Trophoblast cell (in vitro differentiated cells and primary cell): ENCODE results near the gene CSF2.

Source experiments
- DNase-seq, 2 donors: peaks; one replicate each; pipeline ENCODE4 v3.0.0-alpha.2; 2016
- H2AFZ ChIP-seq: 2 replicates; pipeline ENCODE4 v1.6.1; 2013; ENCODE audit warnings: low read length, moderate library complexity, mild to moderate bottlenecking; ENCODE audit not compliant: insufficient read depth, poor library complexity
- H2AK5ac ChIP-seq: 2 replicates; pipeline ENCODE4 v1.6.1; 2013; ENCODE audit warnings: mild to moderate bottlenecking, low read length
- H2BK120ac ChIP-seq: 2 replicates; pipeline ENCODE4 v1.6.1; 2013; ENCODE audit warnings: low read length, mild to moderate bottlenecking, moderate library complexity; ENCODE audit not compliant: insufficient read depth, poor library complexity
- H2BK12ac ChIP-seq: 2 replicates; pipeline ENCODE4 v1.6.1; 2013; ENCODE audit warnings: mild to moderate bottlenecking, low read length, moderate library complexity
- H2BK5ac ChIP-seq: 2 replicates; pipeline ENCODE4 v1.6.1; 2013; ENCODE audit warnings: low read length, low read depth, moderate library complexity, mild to moderate bottlenecking; ENCODE audit not compliant: poor library complexity
- H3K14ac ChIP-seq: 2 replicates; pipeline ENCODE4 v1.6.1; 2013; ENCODE audit warnings: mild to moderate bottlenecking, low read length
- H3K18ac ChIP-seq: 2 replicates; pipeline ENCODE4 v1.6.1; 2013; ENCODE audit warnings: mild to moderate bottlenecking, low read length
- H3K23ac ChIP-seq: 2 replicates; pipeline ENCODE4 v1.6.1; 2013; ENCODE audit warnings: low read length
- H3K27ac ChIP-seq: 2 replicates; pipeline ENCODE4 v1.5.1; 2013; ENCODE audit warnings: low read depth, mild to moderate bottlenecking, inconsistent platforms, low read length, moderate library complexity
- H3K27me3 ChIP-seq: 2 replicates; pipeline ENCODE4 v1.6.1; 2013; ENCODE audit warnings: inconsistent platforms, mild to moderate bottlenecking, low read length, moderate library complexity; ENCODE audit not compliant: insufficient read depth
- H3K36me3 ChIP-seq, 2 experiments: 1 replicate in 1 of 2; 2 replicates in 1 of 2; pipeline ENCODE4 v1.6.1; 2013; ENCODE audit warnings: low read length in 2 of 2, mild to moderate bottlenecking in 2 of 2, moderate library complexity in 1 of 2; ENCODE audit not compliant: insufficient read depth in 2 of 2, control insufficient read depth in 1 of 2
- H3K4ac ChIP-seq: 2 replicates; pipeline ENCODE4 v1.6.1; 2013; ENCODE audit warnings: low read depth, mild to moderate bottlenecking, low read length, moderate library complexity
- H3K4me1 ChIP-seq, 2 experiments: 1 replicate in 1 of 2; 2 replicates in 1 of 2; pipeline ENCODE4 v1.6.1; 2013; ENCODE audit warnings: low read length in 2 of 2, mild to moderate bottlenecking in 2 of 2, moderate library complexity in 1 of 2; ENCODE audit not compliant: insufficient read depth in 2 of 2, control insufficient read depth in 1 of 2
- H3K4me2 ChIP-seq: 2 replicates; pipeline ENCODE4 v1.6.1; 2013; ENCODE audit warnings: inconsistent platforms, mild to moderate bottlenecking, low read length, moderate library complexity
- H3K4me3 ChIP-seq: 2 replicates; pipeline ENCODE4 v1.5.1; 2013; ENCODE audit warnings: mild to moderate bottlenecking, low read depth, low read length, inconsistent platforms
- H3K79me1 ChIP-seq: one replicate; pipeline ENCODE4 v1.6.1; 2013; ENCODE audit warnings: low read length
- H3K79me2 ChIP-seq: 2 replicates; pipeline ENCODE4 v1.6.1; 2013; ENCODE audit warnings: low read length, mild to moderate bottlenecking; ENCODE audit not compliant: control insufficient read depth, insufficient read depth, poor library complexity
- H3K9ac ChIP-seq: 2 replicates; pipeline ENCODE4 v1.6.1; 2013; ENCODE audit warnings: mild to moderate bottlenecking, low read length
- H3K9me3 ChIP-seq: 2 replicates; pipeline ENCODE4 v1.6.1; 2013; ENCODE audit warnings: low read depth, mild to moderate bottlenecking, control low read depth, inconsistent platforms, low read length; ENCODE audit not compliant: insufficient read depth
- H4K12ac ChIP-seq: 2 replicates; pipeline ENCODE4 v1.6.1; 2013; ENCODE audit warnings: low read depth, mild to moderate bottlenecking, low read length, moderate library complexity
- H4K8ac ChIP-seq: 2 replicates; pipeline ENCODE4 v1.6.1; 2013; ENCODE audit warnings: low read depth, mild to moderate bottlenecking, low read length, moderate library complexity
- H4K91ac ChIP-seq: one replicate; pipeline ENCODE4 v1.6.1; 2013; ENCODE audit warnings: low read depth, mild to moderate bottlenecking, low read length, moderate library complexity
- WGBS: extraction: QIAGEN DNeasy Blood & Tissue Kit; methylation state at CpG from one replicate; pipeline ENCODE4 v1.1.7; 2013; ENCODE audit warnings: missing lambda C conversion rate; ENCODE audit not compliant: insufficient read length, insufficient coverage; ENCODE audit errors: extremely low coverage; 5-methylcytosine and 5-hydroxymethylcytosine counted together

Gene CSF2

DNA sequence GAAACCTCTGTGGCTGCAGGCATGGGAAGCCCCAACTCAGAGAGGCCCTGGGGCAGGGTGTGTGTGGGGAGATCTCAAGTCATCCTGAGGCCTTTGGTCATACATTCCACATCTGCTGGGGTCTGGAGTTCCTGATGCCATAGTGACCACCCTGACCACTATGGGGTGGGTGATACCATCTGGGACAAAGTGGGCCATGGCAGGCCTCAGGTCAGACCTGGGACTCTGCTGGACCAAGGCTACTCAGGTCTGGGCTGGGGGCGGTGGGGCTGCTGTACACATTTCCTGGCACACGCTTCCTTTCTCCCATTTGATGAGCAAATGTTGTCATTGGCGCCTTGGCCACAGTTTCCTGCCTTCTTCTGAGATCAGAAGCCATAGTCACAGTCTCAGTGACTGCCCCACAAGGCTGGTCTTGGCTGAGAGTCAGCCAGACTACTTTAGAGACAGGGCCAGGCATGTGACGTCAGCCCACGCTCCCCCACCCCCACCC, 47.0 kb upstream of the CSF2 start:
- DNase-seq = no peak
- Histone ChIP-seq H3K36me3 (no peaks in the 10 kb centered on the region), H2AFZ (no peak overlapping the region), H2BK120ac (no peak overlapping the region), H2AK5ac (no peak overlapping the region), H3K23ac (no peak overlapping the region), H3K27me3 (no peaks in the 10 kb centered on the region), H3K27ac (no peak overlapping the region), H3K79me2 (no peaks in the 10 kb centered on the region), H3K4me3 (no peak overlapping the region), H4K8ac (no peak overlapping the region), H3K9me3 (no peaks in the 10 kb centered on the region), H2BK12ac (no peak overlapping the region), H3K14ac (no peak overlapping the region), H3K9ac (no peak overlapping the region), H4K91ac (no peak overlapping the region), H2BK5ac (no peak overlapping the region), H3K79me1 (no peaks in the 10 kb centered on the region), H4K12ac (no peak overlapping the region), H3K4ac (no peak overlapping the region), H3K18ac (no peak overlapping the region), H3K4me1 (no peaks in the 10 kb centered on the region), H3K4me2 (no peak overlapping the region)
- WGBS = no CpG with 5 or more reads among the region's 5 CpGs

GRCh38 chr5:132027027-132027426, 46.6 kb upstream of the CSF2 start:
- H3K9ac ChIP-seq = no peak overlapping the region
- no CpG with 5 or more reads among the region's 2 CpGs for WGBS
- H3K27ac ChIP-seq = no peak overlapping the region

DNA sequence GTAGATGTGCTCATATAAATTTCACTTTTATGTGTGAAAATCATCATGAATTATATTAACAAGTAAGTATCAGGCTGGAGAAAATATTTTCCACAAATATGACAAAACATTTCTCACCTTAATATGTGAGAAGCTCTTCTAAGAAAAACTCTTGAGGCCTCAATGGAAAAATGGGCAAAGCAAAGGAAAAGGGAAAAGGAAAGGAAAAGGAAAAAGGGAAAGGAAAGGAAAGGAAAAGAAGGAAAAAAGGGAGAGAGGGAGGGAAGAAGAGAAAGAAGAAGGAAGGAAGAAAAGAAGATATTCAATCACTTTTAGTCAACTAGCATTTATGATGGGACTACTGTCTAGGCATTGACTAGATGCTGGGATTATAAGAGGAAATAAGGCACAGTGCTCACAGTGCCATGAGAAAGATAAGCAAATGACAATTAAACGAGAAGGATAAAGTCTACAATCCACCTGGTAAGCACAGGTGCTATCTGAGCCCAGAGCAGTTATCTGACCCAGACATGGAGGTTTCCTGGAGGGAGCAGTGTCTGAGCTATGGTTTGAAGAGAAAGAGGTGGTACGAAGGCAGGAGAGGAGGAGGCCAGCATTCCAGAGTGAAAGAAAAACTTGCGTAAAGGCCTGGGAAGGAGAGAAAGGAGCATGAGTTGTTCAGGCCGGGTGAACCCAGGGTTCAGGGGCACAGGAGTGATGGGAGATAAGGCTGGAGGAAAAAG, 43.8 kb upstream of the CSF2 start:
- no peaks in the 10 kb centered on the region for H3K4me1 ChIP-seq
- H3K4ac ChIP-seq = no peak overlapping the region
- no peak overlapping the region for H3K4me3 ChIP-seq
- no peak overlapping the region for H2BK12ac ChIP-seq
- no peaks in the 10 kb centered on the region for H3K9me3 ChIP-seq
- no peak overlapping the region for H3K4me2 ChIP-seq
- H3K27me3 ChIP-seq = no peaks in the 10 kb centered on the region
- no peak overlapping the region for H4K12ac ChIP-seq
- no peak overlapping the region for H2AFZ ChIP-seq
- no peak overlapping the region for H2BK5ac ChIP-seq
- WGBS = no CpG with 5 or more reads among the region's 4 CpGs
- H3K18ac ChIP-seq = no peak overlapping the region
- H3K79me1 ChIP-seq = no peaks in the 10 kb centered on the region
- no peak for DNase-seq
- H3K14ac ChIP-seq = no peak overlapping the region
- H2BK120ac ChIP-seq = no peak overlapping the region
- H4K8ac ChIP-seq = no peak overlapping the region
- no peak overlapping the region for H3K23ac ChIP-seq
- H3K27ac ChIP-seq = no peak overlapping the region
- no peak overlapping the region for H4K91ac ChIP-seq
- H2AK5ac ChIP-seq = no peak overlapping the region
- H3K36me3 ChIP-seq = no peaks in the 10 kb centered on the region
- H3K79me2 ChIP-seq = no peaks in the 10 kb centered on the region
- H3K9ac ChIP-seq = no peak overlapping the region

More at GRCh38 chr5:132027027-132027426, 46.6 kb upstream of the CSF2 start:
- Histone ChIP-seq H3K4me3 (no peak overlapping the region), H2BK5ac (no peak overlapping the region), H3K79me1 (no peaks in the 10 kb centered on the region), H3K79me2 (no peaks in the 10 kb centered on the region), H4K8ac (no peak overlapping the region), H3K18ac (no peak overlapping the region), H3K14ac (no peak overlapping the region), H4K91ac (no peak overlapping the region), H2AFZ (no peak overlapping the region), H4K12ac (no peak overlapping the region), H3K36me3 (no peaks in the 10 kb centered on the region), H2BK120ac (no peak overlapping the region), H3K4ac (no peak overlapping the region), H3K27me3 (no peaks in the 10 kb centered on the region), H3K4me2 (no peak overlapping the region), H3K9me3 (no peaks in the 10 kb centered on the region), H3K4me1 (no peaks in the 10 kb centered on the region), H3K23ac (no peak overlapping the region), H2AK5ac (no peak overlapping the region), H2BK12ac (no peak overlapping the region)
- no peak for DNase-seq

DNA sequence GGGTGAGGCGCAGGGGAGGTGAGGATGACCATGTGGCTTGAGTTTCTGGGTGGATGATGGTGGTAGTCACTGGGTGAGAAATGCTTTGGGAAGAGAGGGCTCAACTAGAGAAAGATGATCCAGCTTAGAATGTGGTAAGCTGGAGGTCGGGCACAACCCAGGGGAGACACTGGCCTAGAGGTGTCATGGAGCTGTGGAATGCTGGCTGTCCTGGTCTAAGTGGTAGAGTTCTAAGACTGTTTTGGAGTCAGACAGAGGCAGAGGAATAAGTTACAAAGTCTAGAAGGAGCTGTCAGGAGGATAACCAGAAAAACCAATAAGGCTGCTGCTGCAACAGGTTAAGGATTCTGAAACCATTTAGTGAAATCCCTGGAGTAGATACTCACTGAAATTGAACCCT, 43.0 kb upstream of the CSF2 start:
- Histone ChIP-seq H4K12ac (no peak overlapping the region), H3K14ac (no peak overlapping the region), H3K9me3 (no peaks in the 10 kb centered on the region), H4K8ac (no peak overlapping the region), H2AK5ac (no peak overlapping the region), H3K4me2 (no peak overlapping the region), H3K9ac (no peak overlapping the region), H2AFZ (no peak overlapping the region), H3K18ac (no peak overlapping the region), H3K79me2 (no peaks in the 10 kb centered on the region), H3K27ac (no peak overlapping the region), H3K79me1 (no peaks in the 10 kb centered on the region), H2BK5ac (no peak overlapping the region), H3K4ac (no peak overlapping the region), H2BK12ac (no peak overlapping the region), H4K91ac (no peak overlapping the region), H3K4me3 (no peak overlapping the region), H3K23ac (no peak overlapping the region), H3K36me3 (no peaks in the 10 kb centered on the region), H2BK120ac (no peak overlapping the region), H3K27me3 (no peaks in the 10 kb centered on the region), H3K4me1 (no peaks in the 10 kb centered on the region)
- DNase-seq = no peak
- WGBS = no CpG with 5 or more reads among the region's 2 CpGs
